Endothelial cell of umbilical vein (primary cell): ENCODE data around the gene COX6B1. TPM values are rescaled to one million over a fixed set of nuclear protein-coding genes. Genes with fewer than 3 reads are reported as not detected.

Source experiments
- BruUV-seq: library from RNA; stranded (reverse); fragments of 400-500 nt; replicated peaks from 2 replicates; lab custom pipeline; 2021; lab: Mats Ljungman, UMichigan
- CTCF ChIA-PET: fragments of 300-600, 350-600 bp; sonication (Branson Sonifier 250); formaldehyde crosslinking; loops from one replicate; lab custom pipeline; 2021; ENCODE audit warnings: antibody characterized with exemption, inconsistent platforms; lab: Charles Lee
- POLR2A ChIA-PET: fragments of 300-600, 350-600 bp; sonication (Branson Sonifier 250); formaldehyde crosslinking; loops from one replicate; lab custom pipeline; 2021; ENCODE audit warnings: antibody characterized with exemption, inconsistent platforms; lab: Charles Lee
- DNase-seq: peaks from one replicate; pipeline ENCODE4 v3.0.0-alpha.2; 2011; ENCODE audit warnings: low read depth, low spot score
- FAIRE-seq: peaks from 2 replicates; lab custom pipeline; 2011; peaks lifted over from hg19 to GRCh38; lab: Jason Lieb, UNC
- H2AFZ ChIP-seq: 2 replicates; pipeline ENCODE4 v1.6.0; 2012; ENCODE audit warnings: low read depth, low read length, control low read depth, inconsistent platforms
- H3K27ac ChIP-seq: 2 replicates; pipeline ENCODE4 v1.5.1; 2011; ENCODE audit warnings: low read depth, mild to moderate bottlenecking, control low read depth, low read length, moderate library complexity; ENCODE audit not compliant: insufficient read depth
- H3K27me3 ChIP-seq, 2 experiments: 2 replicates each; pipeline versions ENCODE4 v1.6.0 to v1.6.1; 2011; ENCODE audit warnings: low read length in 2 of 2, mixed read lengths in 1 of 2; ENCODE audit not compliant: control insufficient read depth in 2 of 2, insufficient read depth in 2 of 2
- H3K36me3 ChIP-seq, 2 experiments: 2 replicates in 1 of 2; 3 replicates in 1 of 2; pipeline ENCODE4 v1.5.1; 2011; ENCODE audit warnings: low read length in 2 of 2, mild to moderate bottlenecking in 1 of 2, moderate library complexity in 1 of 2; ENCODE audit not compliant: control insufficient read depth in 2 of 2, insufficient read depth in 2 of 2; ENCODE audit errors: extremely low read depth in 1 of 2
- H3K4me1 ChIP-seq: 3 replicates; pipeline ENCODE4 v1.5.1; 2011; ENCODE audit warnings: mild to moderate bottlenecking, low read length; ENCODE audit not compliant: control insufficient read depth, insufficient read depth; ENCODE audit errors: extremely low read depth
- H3K4me2 ChIP-seq: 2 replicates; pipeline ENCODE4 v1.6.1; 2011; ENCODE audit warnings: low read length, control low read depth, mixed read lengths; ENCODE audit not compliant: insufficient read depth
- H3K4me3 ChIP-seq, 3 experiments: fragments of 200-600 bp in 1 of 3; sonication (generic), shearing (Covaris generic) in 1 of 3; replicated peaks in 1 of 3; 2 replicates each; pipeline ENCODE4 v1.5.1; 2011 to 2016; ENCODE audit warnings: control low read depth in 3 of 3, low read length in 3 of 3, mild to moderate bottlenecking in 2 of 3, inconsistent platforms in 1 of 3, low read depth in 1 of 3, moderate library complexity in 1 of 3; ENCODE audit not compliant: insufficient read depth in 1 of 3
- H3K79me2 ChIP-seq: 2 replicates; pipeline ENCODE4 v1.6.0; 2012; ENCODE audit warnings: low read length, inconsistent platforms; ENCODE audit not compliant: control insufficient read depth, insufficient read depth
- H3K9ac ChIP-seq: replicated peaks from 2 replicates; pipeline ENCODE3; 2011; ENCODE audit warnings: low read length, control low read depth; ENCODE audit not compliant: insufficient read depth; ENCODE audit errors: extremely low read depth
- H3K9me1 ChIP-seq: replicated peaks from 3 replicates; pipeline ENCODE4 v1.6.0; 2011; ENCODE audit warnings: mild to moderate bottlenecking, low read length; ENCODE audit not compliant: control insufficient read depth, insufficient read depth; ENCODE audit errors: extremely low read depth
- H3K9me3 ChIP-seq: replicated peaks from 2 replicates; pipeline ENCODE4 v1.5.1; 2012; ENCODE audit warnings: low read length, inconsistent platforms; ENCODE audit not compliant: control insufficient read depth, insufficient read depth
- H4K20me1 ChIP-seq: replicated peaks from 2 replicates; pipeline ENCODE3; 2011; ENCODE audit warnings: mild to moderate bottlenecking, low read length; ENCODE audit not compliant: control insufficient read depth, insufficient read depth; ENCODE audit errors: extremely low read depth
- EZH2 ChIP-seq: IDR thresholded peaks from 2 replicates; pipeline ENCODE4 v1.6.1; 2012; ENCODE audit warnings: borderline replicate concordance, low read depth, mild to moderate bottlenecking, moderate library complexity, low read length, inconsistent platforms; ENCODE audit not compliant: severe bottlenecking
- FOS ChIP-seq: IDR thresholded peaks from 2 replicates; pipeline ENCODE4 v1.6.1; 2011; ENCODE audit warnings: mild to moderate bottlenecking, low read length, moderate library complexity, borderline replicate concordance; ENCODE audit not compliant: insufficient read depth
- GATA2 ChIP-seq: IDR thresholded peaks from 2 replicates; pipeline ENCODE4 v1.7.0; 2011; ENCODE audit warnings: low read depth, mild to moderate bottlenecking, moderate library complexity, mixed read lengths, low read length; ENCODE audit not compliant: insufficient read length, insufficient read depth
- JUN ChIP-seq: IDR thresholded peaks from 2 replicates; pipeline ENCODE4 v1.6.1; 2011; ENCODE audit warnings: borderline replicate concordance, low read depth; ENCODE audit not compliant: insufficient read length, insufficient read depth
- MYC ChIP-seq: IDR thresholded peaks from one replicate; pipeline ENCODE4 v1.6.1; 2011; ENCODE audit warnings: mild to moderate bottlenecking, low read depth, low read length
- POLR2A ChIP-seq: IDR thresholded peaks from 2 replicates; pipeline ENCODE4 v1.6.1; 2012; ENCODE audit warnings: low read depth, mild to moderate bottlenecking, control low read depth, low read length
- POLR2AphosphoS5 ChIP-seq: IDR thresholded peaks from 2 replicates; pipeline ENCODE4 v1.6.1; 2012; ENCODE audit warnings: low read depth, mild to moderate bottlenecking, control low read depth, low read length, moderate library complexity; ENCODE audit not compliant: insufficient read depth
- dilution Hi-C: fragments of 300-500 bp; cut with MboI; formaldehyde crosslinking; loops from one replicate; pipeline ENCODE4 v1.15.0; 2019; ENCODE audit warnings: low sequenced_read_pairs; ENCODE audit not compliant: extremely low pct_ligation_motif_present
- intact Hi-C: fragments of 100-400 bp; cut with micrococcal nuclease; formaldehyde crosslinking; loops from one replicate; pipeline ENCODE4 v1.10.0; 2022
- polyA plus RNA-seq, 4 experiments: library from polyadenylated mRNA; depleted of rRNA in 3 of 4; stranded (reverse) in 3 of 4; unstranded in 1 of 4; fragments of >200 nt; gene quantifications; 2 replicates each; pipeline versions ENCODE4 v1.2.1 to v1.2.3, GENCODE V29; 2011 to 2012; ENCODE audit warnings: missing spikeins in 1 of 4
- total RNA-seq: library from RNA; stranded (reverse); gene quantifications from 2 replicates; pipeline ENCODE4 v1.2.3, GENCODE V29; 2021
- TF ChIP-seq, protein P1 (sequence below), 2 donors: IDR thresholded peaks; 1 replicate in 1 of 2; 2 replicates in 1 of 2; pipeline ENCODE4 v1.5.1; 2011; ENCODE audit warnings: low read length in 2 of 2, mild to moderate bottlenecking in 2 of 2, moderate library complexity in 2 of 2, control low read depth in 1 of 2, inconsistent platforms in 1 of 2, low read depth in 1 of 2; ENCODE audit not compliant: insufficient read depth in 1 of 2; ENCODE audit errors: extremely low read depth in 1 of 2
- TF ChIP-seq, protein P2 (sequence below): IDR thresholded peaks from 2 replicates; pipeline ENCODE4 v1.6.1; 2011; ENCODE audit not compliant: insufficient read depth, insufficient read length

COX6B1 gene
- total and polyA plus RNA-seq, 2 donors (not counting 3 experiments of a cell fraction or from before 2014, with no cell fraction given) = 327 to 692 TPM

DNA sequence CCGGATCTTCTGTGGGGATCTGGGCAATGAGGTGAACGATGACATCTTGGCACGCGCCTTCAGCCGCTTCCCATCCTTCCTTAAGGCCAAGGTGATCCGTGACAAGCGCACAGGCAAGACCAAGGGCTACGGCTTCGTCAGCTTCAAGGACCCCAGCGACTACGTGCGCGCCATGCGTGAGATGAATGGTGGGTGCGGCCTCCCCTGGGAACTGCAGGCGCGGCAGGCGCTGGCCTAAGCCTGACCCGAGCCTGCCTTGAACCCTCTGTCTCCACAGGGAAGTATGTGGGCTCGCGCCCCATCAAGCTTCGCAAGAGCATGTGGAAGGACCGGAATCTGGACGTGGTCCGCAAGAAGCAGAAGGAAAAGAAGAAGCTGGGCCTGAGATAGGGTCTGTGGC is 11.0 kb upstream of the COX6B1 start:
- TF ChIP-seq, protein P1, sequence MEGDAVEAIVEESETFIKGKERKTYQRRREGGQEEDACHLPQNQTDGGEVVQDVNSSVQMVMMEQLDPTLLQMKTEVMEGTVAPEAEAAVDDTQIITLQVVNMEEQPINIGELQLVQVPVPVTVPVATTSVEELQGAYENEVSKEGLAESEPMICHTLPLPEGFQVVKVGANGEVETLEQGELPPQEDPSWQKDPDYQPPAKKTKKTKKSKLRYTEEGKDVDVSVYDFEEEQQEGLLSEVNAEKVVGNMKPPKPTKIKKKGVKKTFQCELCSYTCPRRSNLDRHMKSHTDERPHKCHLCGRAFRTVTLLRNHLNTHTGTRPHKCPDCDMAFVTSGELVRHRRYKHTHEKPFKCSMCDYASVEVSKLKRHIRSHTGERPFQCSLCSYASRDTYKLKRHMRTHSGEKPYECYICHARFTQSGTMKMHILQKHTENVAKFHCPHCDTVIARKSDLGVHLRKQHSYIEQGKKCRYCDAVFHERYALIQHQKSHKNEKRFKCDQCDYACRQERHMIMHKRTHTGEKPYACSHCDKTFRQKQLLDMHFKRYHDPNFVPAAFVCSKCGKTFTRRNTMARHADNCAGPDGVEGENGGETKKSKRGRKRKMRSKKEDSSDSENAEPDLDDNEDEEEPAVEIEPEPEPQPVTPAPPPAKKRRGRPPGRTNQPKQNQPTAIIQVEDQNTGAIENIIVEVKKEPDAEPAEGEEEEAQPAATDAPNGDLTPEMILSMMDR (IDR thresholded peaks at IDR 0.05; ENCODE audit: extremely low read depth in 1 of 2, insufficient read depth in 1 of 2, low read depth in 1 of 2, low read length in 2 of 2) = no peak
- no peak for TF ChIP-seq POLR2A
- no peak for TF ChIP-seq JUN
- TF ChIP-seq FOS = no peak
- TF ChIP-seq, protein P2, sequence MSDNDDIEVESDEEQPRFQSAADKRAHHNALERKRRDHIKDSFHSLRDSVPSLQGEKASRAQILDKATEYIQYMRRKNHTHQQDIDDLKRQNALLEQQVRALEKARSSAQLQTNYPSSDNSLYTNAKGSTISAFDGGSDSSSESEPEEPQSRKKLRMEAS = no peak
- no peak for TF ChIP-seq POLR2AphosphoS5
- no peak for TF ChIP-seq GATA2
- TF ChIP-seq EZH2 = no peak
- TF ChIP-seq MYC = no peak
- intact Hi-C loops (no loop called here), dilution Hi-C loops (no loop called here)
- no peak overlapping the region for H3K27ac ChIP-seq
- no peaks in the 10 kb centered on the region for H3K79me2 ChIP-seq
- H3K4me3 ChIP-seq = no peak overlapping the region
- H3K4me2 ChIP-seq = no peak overlapping the region
- H4K20me1 ChIP-seq = no peaks in the 10 kb centered on the region
- peaks cover 7% of the 10 kb centered on the region for H3K4me1 ChIP-seq
- H3K36me3 ChIP-seq = peaks cover 9 to 44% of the 10 kb centered on the region in 2 experiments
- DNase-seq = no peak
- no TSS peak for BruUV-seq
- H3K9me3 ChIP-seq = no peaks in the 10 kb centered on the region
- no peaks in the 10 kb centered on the region for H3K9me1 ChIP-seq
- H2AFZ ChIP-seq = no peak overlapping the region
- CTCF ChIA-PET = no interaction called here
- no peaks in the 10 kb centered on the region for H3K27me3 ChIP-seq
- POLR2A ChIA-PET = no interaction called here
- H3K9ac ChIP-seq = no peak overlapping the region
- FAIRE-seq = no peak
